ENCODE measurements around the gene DNAJA3. TPM values are rescaled to one million over a fixed set of nuclear protein-coding genes. Genes with fewer than 3 reads are reported as not detected.

Gene DNAJA3
- total and polyA plus RNA-seq, 9 of the 15 experiments (the other 6 are each of a cell fraction or from before 2014, with no cell fraction given) = 8.1 to 105 (median 79.0) TPM

- TF ChIP-seq TFE3 (CRISPR knock-in tag; IDR thresholded peaks at IDR 0.05) (no peak), HSF4 (CRISPR knock-in tag; IDR thresholded peaks at IDR 0.05; ENCODE audit: borderline replicate concordance) (no peak), CHD4 (IDR thresholded peaks at IDR 0.05; ENCODE audit: insufficient read depth, insufficient replicate concordance, low read depth, low read length, poor library complexity, severe bottlenecking) (no peak), RAD21 (CRISPR knock-in tag; conservative IDR thresholded peaks at IDR 0.05 in 1 of 2, IDR thresholded peaks at IDR 0.05 in 1 of 2) (no peak), NR3C1 (CRISPR knock-in tag; IDR thresholded peaks at IDR 0.05) (peak; percentile 1; the same call in 1 of the 2 replicates), BACH1 (tag; IDR thresholded peaks at IDR 0.05) (no peak), ATF3 (IDR thresholded peaks at IDR 0.05) (no peak), ATF3 (CRISPR knock-in tag; conservative IDR thresholded peaks at IDR 0.05) (no peak), PTBP1 (IDR thresholded peaks at IDR 0.05; ENCODE audit: low read depth, low read length) (no peak), EGR1 (conservative IDR thresholded peaks at IDR 0.05) (no peak), STAT5B (CRISPR knock-in tag; IDR thresholded peaks at IDR 0.05) (no peak), NRF1 (conservative IDR thresholded peaks at IDR 0.05 in 1 of 2, IDR thresholded peaks at IDR 0.05 in 1 of 2) (peak; percentile 58 to 69; a peak in 3 of 4 replicates), HDAC2 (IDR thresholded peaks at IDR 0.05) (peak; percentile 64)
Observed at GRCh38 chr16:4415538-4416199, 10.0 kb upstream of the DNAJA3 start (continued).
